IMR-90 (cell line): ENCODE data around the gene CASZ1. TPM values are rescaled to one million over a fixed set of nuclear protein-coding genes. Genes with fewer than 3 reads are reported as not detected.

Source experiments
- ATAC-seq: fragments of 200-7000 bp; cut with Tn5 transposase; 2 replicates; pipeline ENCODE4 v1.9.1; 2020; ENCODE audit warnings: low read depth, mild to moderate bottlenecking, moderate library complexity
- BruUV-seq: library from RNA; stranded (reverse); fragments of 400-500 nt; replicated peaks from 2 replicates; lab custom pipeline; 2021; lab: Mats Ljungman, UMichigan
- CTCF ChIA-PET: fragments of 300-600 bp; formaldehyde crosslinking; extraction: SDS; loops from one replicate; lab custom pipeline; 2021; ENCODE audit warnings: antibody characterized with exemption; lab: Yijun Ruan, JAX
- POLR2A ChIA-PET: fragments of 300-600 bp; sonication (Branson Sonifier 250); formaldehyde crosslinking; loops from one replicate; lab custom pipeline; 2022; ENCODE audit warnings: antibody characterized with exemption; ENCODE audit not compliant: unreplicated experiment; lab: Charles Lee
- DNase-seq: peaks from one replicate; pipeline ENCODE4 v3.0.0; 2013
- H2AFZ ChIP-seq: replicated peaks from 2 replicates; pipeline ENCODE3; 2013; ENCODE audit warnings: low read length, mild to moderate bottlenecking; ENCODE audit not compliant: poor library complexity
- H2AK5ac ChIP-seq: 2 replicates; pipeline ENCODE4 v1.6.1; 2013; ENCODE audit warnings: low read depth, low read length, inconsistent platforms
- H2AK9ac ChIP-seq: replicated peaks from 2 replicates; pipeline ENCODE3; 2013; ENCODE audit warnings: mild to moderate bottlenecking, low read depth, low read length, moderate library complexity; ENCODE audit not compliant: poor library complexity
- H2BK120ac ChIP-seq: 2 replicates; pipeline ENCODE4 v1.6.1; 2013; ENCODE audit warnings: low read depth, low read length, inconsistent platforms
- H2BK15ac ChIP-seq: 3 replicates; pipeline ENCODE4 v1.6.1; 2013; ENCODE audit warnings: low read depth, low read length, inconsistent platforms
- H2BK20ac ChIP-seq: 2 replicates; pipeline ENCODE4 v1.6.1; 2013; ENCODE audit warnings: low read depth, mild to moderate bottlenecking, inconsistent platforms, low read length, moderate library complexity
- H2BK5ac ChIP-seq: 2 replicates; pipeline ENCODE4 v1.6.1; 2013; ENCODE audit warnings: mild to moderate bottlenecking, low read depth, low read length, inconsistent platforms; ENCODE audit not compliant: poor library complexity, severe bottlenecking
- H3K14ac ChIP-seq: replicated peaks from 2 replicates; pipeline ENCODE4 v1.6.1; 2013; ENCODE audit warnings: low read depth, low read length, inconsistent platforms
- H3K18ac ChIP-seq: 2 replicates; pipeline ENCODE4 v1.6.1; 2013; ENCODE audit warnings: low read depth, low read length, control low read depth
- H3K23ac ChIP-seq: 2 replicates; pipeline ENCODE4 v1.6.1; 2013; ENCODE audit warnings: low read depth, low read length, inconsistent platforms
- H3K27ac ChIP-seq: 2 replicates; pipeline ENCODE4 v1.5.1; 2013; ENCODE audit warnings: mild to moderate bottlenecking, control low read depth, low read length; ENCODE audit not compliant: insufficient read depth
- H3K27me3 ChIP-seq: 2 replicates; pipeline ENCODE4 v1.6.1; 2013; ENCODE audit warnings: low read length; ENCODE audit not compliant: control insufficient read depth, insufficient read depth
- H3K36me3 ChIP-seq: 2 replicates; pipeline ENCODE4 v1.6.1; 2013; ENCODE audit warnings: low read length, mixed read lengths; ENCODE audit not compliant: control insufficient read depth, insufficient read depth
- H3K4ac ChIP-seq: 2 replicates; pipeline ENCODE4 v1.6.1; 2013; ENCODE audit warnings: low read depth, low read length, inconsistent platforms
- H3K4me1 ChIP-seq: 2 replicates; pipeline ENCODE4 v1.6.1; 2013; ENCODE audit warnings: low read length, mixed read lengths; ENCODE audit not compliant: control insufficient read depth, insufficient read depth
- H3K4me2 ChIP-seq: 2 replicates; pipeline ENCODE4 v1.6.1; 2013; ENCODE audit warnings: low read depth, mild to moderate bottlenecking, control low read depth, low read length, moderate library complexity
- H3K4me3 ChIP-seq: 2 replicates; pipeline ENCODE4 v1.5.1; 2013; ENCODE audit warnings: low read depth, mild to moderate bottlenecking, control low read depth, low read length, moderate library complexity; ENCODE audit not compliant: insufficient read depth
- H3K56ac ChIP-seq: 2 replicates; pipeline ENCODE4 v1.6.1; 2013; ENCODE audit warnings: low read length, inconsistent platforms; ENCODE audit not compliant: insufficient read depth; ENCODE audit errors: extremely low read depth
- H3K79me1 ChIP-seq, 2 experiments: 2 replicates each; pipeline ENCODE4 v1.6.1; 2013; ENCODE audit warnings: low read length in 2 of 2, inconsistent platforms in 1 of 2, low read depth in 1 of 2
- H3K9ac ChIP-seq: 2 replicates; pipeline ENCODE4 v1.6.1; 2013; ENCODE audit warnings: low read depth, low read length, control low read depth
- H3K9me1 ChIP-seq: 2 replicates; pipeline ENCODE4 v1.6.1; 2013; ENCODE audit warnings: low read length, inconsistent platforms; ENCODE audit not compliant: insufficient read depth
- H3K9me3 ChIP-seq: 2 replicates; pipeline ENCODE4 v1.6.1; 2013; ENCODE audit warnings: low read length; ENCODE audit not compliant: control insufficient read depth, insufficient read depth
- H4K20me1 ChIP-seq: 2 replicates; pipeline ENCODE4 v1.6.1; 2013; ENCODE audit warnings: low read length, inconsistent platforms; ENCODE audit not compliant: insufficient read depth
- H4K5ac ChIP-seq: 2 replicates; pipeline ENCODE4 v1.6.1; 2013; ENCODE audit warnings: mild to moderate bottlenecking, low read depth, low read length, control low read depth
- H4K8ac ChIP-seq, 2 experiments: 2 replicates each; pipeline ENCODE4 v1.6.1; 2013; ENCODE audit warnings: low read depth in 2 of 2, low read length in 2 of 2, control low read depth in 1 of 2, inconsistent platforms in 1 of 2
- H4K91ac ChIP-seq: 2 replicates; pipeline ENCODE4 v1.6.1; 2013; ENCODE audit warnings: low read depth, low read length, inconsistent platforms; ENCODE audit not compliant: insufficient read depth
- BHLHE40 ChIP-seq: fragments of 150-350 bp; IDR thresholded peaks from 2 replicates; pipeline ENCODE4 v1.6.1; 2016; ENCODE audit warnings: mild to moderate bottlenecking, low read depth, low read length
- CHD1 ChIP-seq: IDR thresholded peaks from 2 replicates; pipeline ENCODE4 v1.6.1; 2012; ENCODE audit warnings: low read depth, low read length, improper control_type of control experiment
- FOS ChIP-seq: fragments of 150-350 bp; IDR thresholded peaks from 2 replicates; pipeline ENCODE4 v1.6.1; 2016; ENCODE audit warnings: low read depth, low read length
- MAFK ChIP-seq: IDR thresholded peaks from 2 replicates; pipeline ENCODE4 v1.6.1; 2012; ENCODE audit warnings: low read depth, low read length, improper control_type of control experiment
- MAZ ChIP-seq: IDR thresholded peaks from 2 replicates; pipeline ENCODE4 v1.6.1; 2012; ENCODE audit warnings: low read depth, mild to moderate bottlenecking, low read length, improper control_type of control experiment, moderate library complexity, borderline replicate concordance
- MXI1 ChIP-seq: IDR thresholded peaks from 2 replicates; pipeline ENCODE4 v1.6.1; 2012; ENCODE audit warnings: low read depth, mild to moderate bottlenecking, low read length, moderate library complexity, borderline replicate concordance
- POLR2A ChIP-seq: IDR thresholded peaks from 2 replicates; pipeline ENCODE4 v1.6.1; 2012; ENCODE audit warnings: mild to moderate bottlenecking, low read depth, low read length
- RFX5 ChIP-seq: IDR thresholded peaks from 2 replicates; pipeline ENCODE4 v1.8.0; 2012; ENCODE audit warnings: low read depth, mild to moderate bottlenecking, low read length, moderate library complexity
- WGBS, 2 experiments: methylation state at CpG; one replicate each; pipeline versions ENCODE4 v1.1.5 to v1.1.7; 2013; ENCODE audit warnings: missing lambda C conversion rate in 2 of 2; ENCODE audit not compliant: insufficient read length in 1 of 2; ENCODE audit errors: extremely low coverage in 2 of 2; 5-methylcytosine and 5-hydroxymethylcytosine counted together
- dilution Hi-C: fragments of 300-500 bp; cut with HindIII; formaldehyde crosslinking; loops from one replicate; pipeline ENCODE4 v1.14.3; 2018; ENCODE audit warnings: low sequenced_read_pairs; ENCODE audit not compliant: unreplicated experiment
- in situ Hi-C: fragments of 300-500 bp; cut with MboI; formaldehyde crosslinking; loops from 3 replicates; pipeline ENCODE4 v1.14.3; 2019; ENCODE audit warnings: low sequenced_read_pairs, inconsistent platforms, mixed read lengths
- intact Hi-C: fragments of 100-400 bp; cut with micrococcal nuclease; formaldehyde crosslinking; loops from 2 replicates; pipeline ENCODE4 v1.10.0; 2022
- polyA plus RNA-seq, 3 experiments: library from polyadenylated mRNA; depleted of rRNA; stranded (reverse); fragments of >200 nt; gene quantifications; 2 replicates each; pipeline ENCODE4 v1.2.3, GENCODE V29; 2012; ENCODE audit warnings: low replicate concordance in 1 of 3
- total RNA-seq: library from RNA; depleted of rRNA; stranded (reverse); fragments of >200 nt; gene quantifications from 2 replicates; pipeline ENCODE4 v1.2.3, GENCODE V29; 2012
- TF ChIP-seq, protein P1 (sequence below): fragments of 150-350 bp; IDR thresholded peaks from 2 replicates; pipeline ENCODE4 v1.6.1; 2017; ENCODE audit warnings: mild to moderate bottlenecking, antibody characterized with exemption, low read length, low read depth
- TF ChIP-seq, protein P2 (sequence below): conservative IDR thresholded peaks from 2 replicates; pipeline ENCODE4 v1.5.1; 2012; ENCODE audit warnings: mild to moderate bottlenecking, low read depth, low read length, improper control_type of control experiment

The CASZ1 gene
- total and polyA plus RNA-seq, 2 of the 4 experiments (the other 2 are of a cell fraction): 0.18 to 0.24 TPM

DNA sequence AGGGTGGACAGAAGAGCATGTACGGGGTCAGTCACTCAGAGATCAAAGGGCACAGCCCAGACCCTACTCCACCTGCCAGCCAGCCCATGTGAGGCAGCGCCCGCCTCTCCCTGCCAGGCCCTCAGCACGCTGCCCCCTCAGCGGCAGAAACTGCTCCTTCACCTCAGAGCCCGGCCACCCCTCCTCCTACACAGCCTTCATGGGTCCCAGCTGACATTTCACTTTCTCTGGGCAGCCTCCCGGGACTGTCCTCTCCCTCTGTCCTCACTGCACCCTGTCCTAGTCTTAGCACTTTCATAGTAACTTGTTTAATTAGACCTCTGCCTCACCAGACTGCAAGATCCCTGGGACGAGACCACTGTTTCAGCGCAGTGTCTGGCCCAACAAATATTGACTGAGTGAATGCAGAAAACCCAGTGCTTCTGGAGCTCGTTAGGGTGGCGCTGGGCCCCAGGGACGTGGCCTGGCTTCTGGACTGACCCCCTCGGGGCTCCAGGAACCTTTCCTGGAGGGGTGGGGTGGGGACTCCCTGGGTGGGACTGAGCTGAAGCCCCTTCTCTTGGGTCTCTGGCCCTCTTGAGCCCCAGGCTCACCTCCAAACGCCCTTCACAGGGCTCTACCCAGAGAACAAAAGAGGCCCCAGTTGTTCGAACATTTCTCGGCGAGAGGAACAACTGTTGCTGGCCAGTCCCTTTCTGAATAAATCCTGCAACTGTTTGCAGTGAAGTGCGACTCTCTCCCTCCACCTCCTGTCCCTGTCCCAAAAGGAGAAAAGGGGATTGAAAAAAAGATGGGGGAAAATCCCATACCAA, 114.9 kb downstream of the CASZ1 start:
- Histone ChIP-seq H4K91ac (no peak overlapping the region), H3K36me3 (no peaks in the 10 kb centered on the region), H3K27ac (no peak overlapping the region), H3K9me1 (no peaks in the 10 kb centered on the region), H4K8ac (no peak overlapping the region), H3K4me3 (no peak overlapping the region), H3K4me1 (peaks cover 11% of the 10 kb centered on the region; the same call in 1 of the 2 replicates), H2AK9ac (no peak overlapping the region), H3K23ac (no peak overlapping the region), H2BK5ac (no peak overlapping the region), H3K4me2 (no peak overlapping the region), H3K14ac (no peak overlapping the region), H3K9me3 (no peaks in the 10 kb centered on the region), H3K79me1 (no peaks in the 10 kb centered on the region), H3K18ac (no peak overlapping the region), H2BK15ac (no peak overlapping the region), H4K20me1 (no peaks in the 10 kb centered on the region), H3K4ac (no peak overlapping the region), H3K27me3 (peaks cover 5% of the 10 kb centered on the region; the same call in 1 of the 2 replicates), H3K9ac (no peak overlapping the region), H3K56ac (no peak overlapping the region), H2BK120ac (no peak overlapping the region), H2AFZ (no peak overlapping the region), H4K5ac (no peak overlapping the region), H2BK20ac (no peak overlapping the region), H2AK5ac (no peak overlapping the region)
- CTCF ChIA-PET: interaction anchor here (0.8 kb wide), 1 partner anchor 184 kb away, joined by 3 read pairs; no protein-coding TSS in a partner anchor
- DNase-seq (no peak), ATAC-seq (no peak)
- intact Hi-C loops: no loop called here
- POLR2A ChIA-PET: no interaction called here
- in situ Hi-C loops: no loop called here
- TF ChIP-seq CHD1: no peak
- no peak for TF ChIP-seq POLR2A
- TF ChIP-seq MXI1: no peak
- TF ChIP-seq RFX5: no peak
- TF ChIP-seq, protein P1, sequence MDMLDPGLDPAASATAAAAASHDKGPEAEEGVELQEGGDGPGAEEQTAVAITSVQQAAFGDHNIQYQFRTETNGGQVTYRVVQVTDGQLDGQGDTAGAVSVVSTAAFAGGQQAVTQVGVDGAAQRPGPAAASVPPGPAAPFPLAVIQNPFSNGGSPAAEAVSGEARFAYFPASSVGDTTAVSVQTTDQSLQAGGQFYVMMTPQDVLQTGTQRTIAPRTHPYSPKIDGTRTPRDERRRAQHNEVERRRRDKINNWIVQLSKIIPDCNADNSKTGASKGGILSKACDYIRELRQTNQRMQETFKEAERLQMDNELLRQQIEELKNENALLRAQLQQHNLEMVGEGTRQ: no peak
- no peak for TF ChIP-seq FOS
- TF ChIP-seq MAZ: no peak
- TF ChIP-seq BHLHE40: no peak
- TF ChIP-seq, protein P2, sequence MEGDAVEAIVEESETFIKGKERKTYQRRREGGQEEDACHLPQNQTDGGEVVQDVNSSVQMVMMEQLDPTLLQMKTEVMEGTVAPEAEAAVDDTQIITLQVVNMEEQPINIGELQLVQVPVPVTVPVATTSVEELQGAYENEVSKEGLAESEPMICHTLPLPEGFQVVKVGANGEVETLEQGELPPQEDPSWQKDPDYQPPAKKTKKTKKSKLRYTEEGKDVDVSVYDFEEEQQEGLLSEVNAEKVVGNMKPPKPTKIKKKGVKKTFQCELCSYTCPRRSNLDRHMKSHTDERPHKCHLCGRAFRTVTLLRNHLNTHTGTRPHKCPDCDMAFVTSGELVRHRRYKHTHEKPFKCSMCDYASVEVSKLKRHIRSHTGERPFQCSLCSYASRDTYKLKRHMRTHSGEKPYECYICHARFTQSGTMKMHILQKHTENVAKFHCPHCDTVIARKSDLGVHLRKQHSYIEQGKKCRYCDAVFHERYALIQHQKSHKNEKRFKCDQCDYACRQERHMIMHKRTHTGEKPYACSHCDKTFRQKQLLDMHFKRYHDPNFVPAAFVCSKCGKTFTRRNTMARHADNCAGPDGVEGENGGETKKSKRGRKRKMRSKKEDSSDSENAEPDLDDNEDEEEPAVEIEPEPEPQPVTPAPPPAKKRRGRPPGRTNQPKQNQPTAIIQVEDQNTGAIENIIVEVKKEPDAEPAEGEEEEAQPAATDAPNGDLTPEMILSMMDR: no peak
- TF ChIP-seq MAFK: no peak
- WGBS, 2 experiments: 97% methylated on average over 5 of the region's 18 CpGs; no CpG with 5 or more reads in 1 of the 2 experiments
- no TSS peak for BruUV-seq
- dilution Hi-C loops: no loop called here
